Liver (tissue), 3 donors: ENCODE data around the gene KHDC3L.

Experiments
- GABPA ChIP-seq, 2 donors: IDR thresholded peaks in 1 of 2; conservative IDR thresholded peaks in 1 of 2; 2 replicates each; pipeline ENCODE4 v1.6.1; 2016; ENCODE audit warnings: antibody characterized with exemption in 2 of 2, mild to moderate bottlenecking in 1 of 2, moderate library complexity in 1 of 2
- RXRA ChIP-seq, 2 donors: IDR thresholded peaks; 2 replicates each; pipeline ENCODE4 v1.6.1; 2017 to 2018; ENCODE audit warnings: antibody characterized with exemption in 2 of 2, mild to moderate bottlenecking in 1 of 2
- TF ChIP-seq, protein P1 (sequence below): fragments of 150-350 bp; IDR thresholded peaks from 2 replicates; pipeline ENCODE4 v1.5.1; 2017; ENCODE audit warnings: improper control_type of control experiment, low read depth, low read length; ENCODE audit not compliant: missing input control
- donor health status: healthy.
- donor health status: healthy.

DNA sequence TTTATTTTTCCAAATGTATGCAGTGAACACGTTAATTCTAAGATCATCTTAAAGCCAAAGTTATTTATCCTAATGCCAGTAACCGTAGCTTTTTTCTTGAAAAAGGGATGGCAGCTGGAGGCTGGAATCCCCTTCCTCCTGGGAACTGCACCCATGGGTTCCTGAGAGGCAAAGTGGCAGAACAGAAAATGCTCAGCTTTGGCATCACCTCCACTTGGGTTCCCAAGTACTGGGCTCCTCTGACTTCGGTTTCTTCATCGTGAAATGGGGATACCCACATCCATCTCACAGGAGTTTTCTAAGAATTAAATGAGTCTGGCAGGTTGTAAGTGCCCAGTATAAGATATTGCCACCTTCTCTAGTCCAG is 26.0 kb downstream of the KHDC3L start:
- TF ChIP-seq, protein P1, sequence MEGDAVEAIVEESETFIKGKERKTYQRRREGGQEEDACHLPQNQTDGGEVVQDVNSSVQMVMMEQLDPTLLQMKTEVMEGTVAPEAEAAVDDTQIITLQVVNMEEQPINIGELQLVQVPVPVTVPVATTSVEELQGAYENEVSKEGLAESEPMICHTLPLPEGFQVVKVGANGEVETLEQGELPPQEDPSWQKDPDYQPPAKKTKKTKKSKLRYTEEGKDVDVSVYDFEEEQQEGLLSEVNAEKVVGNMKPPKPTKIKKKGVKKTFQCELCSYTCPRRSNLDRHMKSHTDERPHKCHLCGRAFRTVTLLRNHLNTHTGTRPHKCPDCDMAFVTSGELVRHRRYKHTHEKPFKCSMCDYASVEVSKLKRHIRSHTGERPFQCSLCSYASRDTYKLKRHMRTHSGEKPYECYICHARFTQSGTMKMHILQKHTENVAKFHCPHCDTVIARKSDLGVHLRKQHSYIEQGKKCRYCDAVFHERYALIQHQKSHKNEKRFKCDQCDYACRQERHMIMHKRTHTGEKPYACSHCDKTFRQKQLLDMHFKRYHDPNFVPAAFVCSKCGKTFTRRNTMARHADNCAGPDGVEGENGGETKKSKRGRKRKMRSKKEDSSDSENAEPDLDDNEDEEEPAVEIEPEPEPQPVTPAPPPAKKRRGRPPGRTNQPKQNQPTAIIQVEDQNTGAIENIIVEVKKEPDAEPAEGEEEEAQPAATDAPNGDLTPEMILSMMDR: no peak
- TF ChIP-seq RXRA (IDR thresholded peaks at IDR 0.05) (no peak), GABPA (IDR thresholded peaks at IDR 0.05 in 1 of 2, conservative IDR thresholded peaks at IDR 0.05 in 1 of 2) (no peak)
